Measurements from ENCODE around the gene URAD.
"Not testable (repeated sequence)": the region's sequence is repeated elsewhere in the genome, so short reads cannot be mapped to it uniquely, and the experiment has no call there.

URAD gene

GRCh38 chr13:27969866-27970229 lies 18.6 kb downstream of the URAD start:
- no peak for DNase-seq

GRCh38 chr13:27969082-27969865 lies 19.2 kb downstream of the URAD start, which contains the start of gene CDX2:
CDX2 (minus strand) TSS chr13:27969315; CDS start chr13:27969006, 309 bp downstream.
- no peak for DNase-seq

- DNase-seq = no peak
Measured at GRCh38 chr13:27968316-27969081, 20.0 kb downstream of the URAD start.

- DNase-seq = no peak
Measured at GRCh38 chr13:27967736-27968315, 20.7 kb downstream of the URAD start.

DNA sequence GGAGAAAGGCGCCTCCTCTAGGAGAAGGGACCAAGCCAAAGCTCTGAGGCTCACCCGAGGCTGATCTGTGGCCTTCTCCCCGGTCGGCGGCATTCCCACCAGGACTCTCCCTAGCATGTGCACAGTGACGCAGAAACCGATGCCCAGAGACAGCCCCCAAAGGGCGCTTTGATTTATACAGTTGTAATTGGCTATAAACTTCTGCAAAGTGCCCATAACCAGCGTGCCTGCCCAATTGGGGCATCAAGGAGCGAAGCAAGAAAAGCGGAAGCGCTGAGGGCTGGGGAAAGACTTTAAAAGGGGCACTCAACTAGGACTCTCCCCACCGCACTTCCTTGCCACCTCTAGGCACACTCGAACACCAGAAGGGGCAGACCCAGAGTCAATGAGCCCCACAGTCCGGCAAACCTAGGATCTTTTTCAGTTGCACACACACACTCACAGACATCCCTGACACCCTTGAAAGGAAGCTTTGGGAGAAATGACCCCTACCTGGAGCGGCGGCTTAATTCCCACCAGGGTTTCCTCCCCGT lies 21.2 kb downstream of the URAD start:
- DNase-seq = no peak

- DNase-seq = no peak
Measured at GRCh38 chr13:27966641-27967202, 21.8 kb downstream of the URAD start.

- no peak for DNase-seq
Measured at GRCh38 chr13:27965740-27966640, 22.5 kb downstream of the URAD start.

GRCh38 chr13:27965343-27965739 lies 23.2 kb downstream of the URAD start:
- no peak for DNase-seq

DNA sequence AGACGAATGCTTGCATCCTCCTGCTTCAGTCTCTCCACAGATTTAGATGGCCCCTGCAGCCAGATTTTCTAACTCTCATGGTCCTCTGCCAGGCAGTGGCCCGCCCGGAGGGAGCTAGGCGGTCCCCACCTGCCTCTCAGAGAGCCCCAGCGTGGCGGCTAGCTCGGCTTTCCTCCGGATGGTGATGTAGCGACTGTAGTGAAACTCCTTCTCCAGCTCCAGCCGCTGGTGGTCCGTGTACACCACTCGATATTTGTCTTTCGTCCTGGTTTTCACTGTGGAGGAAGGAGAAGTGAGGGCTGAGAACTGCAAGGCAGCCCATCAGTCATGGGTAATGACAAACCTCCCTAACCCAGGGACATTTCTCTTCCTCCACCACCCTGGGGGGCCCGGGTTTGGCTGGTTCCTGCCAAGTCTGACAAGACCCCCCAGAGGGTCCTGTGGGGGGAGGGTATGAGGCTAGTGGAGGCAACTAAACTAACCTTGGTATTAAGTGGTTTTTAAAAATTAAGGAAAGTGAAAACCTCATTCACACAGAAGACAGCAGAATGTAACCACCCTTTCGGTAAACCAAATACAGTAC lies 23.7 kb downstream of the URAD start:
- DNase-seq = no peak

GRCh38 chr13:27964206-27964605 lies 24.3 kb downstream of the URAD start:
- DNase-seq = not testable (repeated sequence)

GRCh38 chr13:27963491-27963890 lies 25.0 kb downstream of the URAD start:
- no peak for DNase-seq

DNA sequence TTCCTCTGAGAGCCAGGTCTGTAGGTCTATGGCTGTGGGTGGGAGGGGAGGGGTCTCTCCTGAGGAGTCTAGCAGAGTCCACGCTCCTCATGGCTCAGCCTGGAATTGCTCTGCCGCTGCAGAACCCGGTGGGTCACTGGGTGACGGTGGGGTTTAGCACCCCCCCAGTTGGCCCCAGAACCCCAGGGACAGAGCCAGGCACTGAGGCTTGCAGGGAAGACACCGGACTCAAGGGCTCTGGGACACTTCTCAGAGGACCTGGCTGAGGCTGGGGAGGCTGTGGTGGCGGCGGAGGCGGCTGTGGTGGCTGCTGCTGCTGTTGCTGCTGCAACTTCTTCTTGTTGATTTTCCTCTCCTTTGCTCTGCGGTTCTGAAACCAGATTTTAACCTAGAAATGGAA lies 25.5 kb downstream of the URAD start:
- no peak for DNase-seq

DNA sequence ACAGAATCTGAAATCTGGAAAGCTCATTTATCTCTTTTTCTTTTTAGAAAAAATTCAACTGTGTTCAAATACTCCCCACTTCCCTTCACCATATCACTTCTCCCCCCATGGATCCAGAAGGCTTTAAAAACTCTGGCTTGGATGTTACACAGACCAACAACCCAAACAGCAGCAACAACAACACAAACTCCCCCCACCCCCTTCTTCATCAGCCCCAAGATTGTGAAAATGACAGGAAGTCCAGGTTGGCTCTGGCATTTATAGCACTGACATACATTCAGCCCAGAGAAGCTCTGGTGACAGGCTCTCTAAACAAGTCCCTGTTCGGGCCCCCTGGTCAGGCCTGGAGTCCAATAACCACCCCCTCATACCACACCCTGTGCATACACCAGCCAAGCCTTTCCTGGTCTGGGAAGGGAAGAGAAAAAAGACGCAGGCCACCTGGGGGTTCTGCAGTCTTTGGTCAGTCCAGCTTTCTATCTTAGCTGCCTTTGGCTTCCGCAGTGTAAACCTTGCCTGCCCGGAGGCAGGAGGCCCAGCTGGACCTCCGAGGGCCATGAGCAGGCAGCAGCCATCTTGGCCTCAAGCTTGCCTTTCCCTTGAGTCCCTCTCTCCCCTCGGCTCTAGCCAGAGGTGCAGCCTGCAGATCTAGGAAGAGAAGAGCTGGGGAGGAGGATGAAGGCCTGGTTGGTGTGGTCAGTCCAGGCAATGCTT lies 26.2 kb downstream of the URAD start:
- DNase-seq = no peak

GRCh38 chr13:27961227-27962085 lies 27.0 kb downstream of the URAD start:
- DNase-seq = no peak

GRCh38 chr13:27960362-27961226 lies 27.9 kb downstream of the URAD start:
- DNase-seq = peak; percentile 15

GRCh38 chr13:27959976-27960361 lies 28.5 kb downstream of the URAD start:
- DNase-seq = no peak

DNA sequence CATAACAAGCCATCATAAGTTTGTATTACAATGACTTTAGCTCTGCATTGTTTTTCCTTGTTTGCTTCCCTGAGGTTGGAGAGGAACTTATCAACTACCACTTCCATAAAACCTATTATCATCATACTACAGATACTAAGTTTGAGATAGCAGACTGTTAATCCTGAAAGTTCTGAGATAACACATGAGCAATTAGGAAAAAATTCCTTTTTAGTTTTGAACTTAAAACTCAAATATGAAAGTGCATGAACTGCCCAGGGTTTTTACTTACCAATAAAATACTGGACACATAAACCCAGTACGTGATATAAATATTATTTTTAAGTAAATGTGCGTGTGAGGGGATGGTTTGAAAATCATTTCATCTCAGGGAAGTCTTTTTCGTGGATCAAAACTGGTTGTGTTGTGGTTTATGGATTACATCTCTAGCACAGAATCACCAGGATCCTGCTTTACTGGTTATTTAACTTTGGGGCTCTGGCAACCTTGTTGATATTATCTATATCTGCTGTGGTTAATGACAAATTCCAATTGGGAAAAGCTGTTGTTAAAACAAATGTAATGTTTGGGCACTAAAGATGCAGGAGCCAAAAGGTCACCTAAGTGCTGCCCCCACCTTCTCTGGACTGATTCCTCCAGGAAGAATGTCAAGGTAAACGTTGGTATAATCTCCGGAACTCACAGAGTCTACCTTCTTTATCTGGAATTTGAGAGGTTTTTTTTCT lies 31.8 kb downstream of the URAD start:
- DNase-seq = no peak

DNA sequence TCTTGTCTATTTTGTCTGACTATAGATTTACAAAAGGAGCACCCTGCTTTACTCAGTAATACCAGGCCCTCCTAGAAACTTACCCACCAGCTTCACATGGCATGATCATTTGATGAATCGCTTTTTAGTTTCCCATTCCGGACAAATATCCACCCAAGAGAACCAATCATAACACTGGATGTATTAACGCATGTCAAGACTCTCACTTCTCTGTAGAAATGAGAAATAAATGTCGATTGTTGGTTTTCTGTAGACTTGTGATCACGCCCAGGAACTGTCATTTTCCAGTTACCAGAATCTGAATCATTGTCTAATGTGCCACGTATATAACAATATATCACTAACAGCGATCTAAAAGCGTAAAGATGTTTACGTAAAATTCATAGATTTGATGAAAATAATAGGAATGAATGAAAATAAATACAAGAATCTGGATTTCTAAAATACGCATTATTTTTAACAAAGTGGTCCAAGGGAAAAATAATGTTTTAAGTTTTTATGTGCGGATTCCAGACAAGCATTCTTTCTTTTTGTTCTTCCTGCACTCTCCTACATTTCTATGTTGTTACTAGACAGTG lies 33.4 kb downstream of the URAD start:
- DNase-seq = no peak

All from activated naive CD4-positive, alpha-beta T cell treated with Interleukin-2 at 50 U/mL for 16 hours (primary cell).